Measurements from ENCODE around the gene MPPED1. TPM values are rescaled to one million over a fixed set of nuclear protein-coding genes. Genes with fewer than 3 reads are reported as not detected.

Gene MPPED1
- total RNA-seq, 4 donors from 2014 or later = 0.29 to 6.8 (median 0.80) TPM; not detected in 1

- H3K4me3 ChIP-seq (ENCODE audit: low read depth, poor library complexity, severe bottlenecking) = no peak overlapping the region
- peak in 1 of 2 donors; percentile 58 for DNase-seq (ENCODE audit: low spot score in 2 of 2)
- TF ChIP-seq CTCF (IDR thresholded peaks at IDR 0.05) = no peak
- TF ChIP-seq POLR2A (IDR thresholded peaks at IDR 0.05) = no peak
- intact Hi-C loops (cut with DNase I; ENCODE audit: low total_unique reads) = no loop called here
- 74 to 76% methylated on average over 14 of the region's 14 CpGs for WGBS, 2 donors
Observed at GRCh38 chr22:43550024-43550620, 138.3 kb downstream of the MPPED1 start.

GRCh38 chr22:43550672-43551071 is 138.9 kb downstream of the MPPED1 start:
- peak in 1 of 2 donors; percentile 52 for DNase-seq (ENCODE audit: low spot score in 2 of 2)
- no peak overlapping the region for H3K4me3 ChIP-seq (ENCODE audit: low read depth, poor library complexity, severe bottlenecking)
- TF ChIP-seq POLR2A (IDR thresholded peaks at IDR 0.05) = no peak
- no peak for TF ChIP-seq CTCF (IDR thresholded peaks at IDR 0.05)
- intact Hi-C loops (cut with DNase I; ENCODE audit: low total_unique reads) = no loop called here
- 87 to 90% methylated on average over 6 of the region's 6 CpGs for WGBS, 2 donors

- H3K4me3 ChIP-seq (ENCODE audit: low read depth, poor library complexity, severe bottlenecking) = no peak overlapping the region
- WGBS, 2 donors = 88 to 90% methylated on average over 16 of the region's 16 CpGs
- DNase-seq (ENCODE audit: low spot score in 2 of 2) = peak in 1 of 2 donors; percentile 65
- TF ChIP-seq POLR2A (IDR thresholded peaks at IDR 0.05) (no peak), CTCF (IDR thresholded peaks at IDR 0.05) (no peak)
- intact Hi-C loops (cut with DNase I; ENCODE audit: low total_unique reads) = no loop called here
Observed at GRCh38 chr22:43553451-43554258, 141.8 kb downstream of the MPPED1 start.

GRCh38 chr22:43554259-43554636 is 142.4 kb downstream of the MPPED1 start:
- no peak for TF ChIP-seq CTCF (IDR thresholded peaks at IDR 0.05)
- no peak for TF ChIP-seq POLR2A (IDR thresholded peaks at IDR 0.05)
- intact Hi-C loops (cut with DNase I; ENCODE audit: low total_unique reads) = no loop called here
- no peak for DNase-seq (ENCODE audit: low spot score in 2 of 2)
- WGBS, 2 donors = 81 to 94% methylated on average over 6 of the region's 6 CpGs
- H3K4me3 ChIP-seq (ENCODE audit: low read depth, poor library complexity, severe bottlenecking) = no peak overlapping the region

GRCh38 chr22:43554694-43555365 is 143.0 kb downstream of the MPPED1 start:
- 90 to 92% methylated on average over 17 of the region's 17 CpGs for WGBS, 2 donors
- intact Hi-C loops (cut with DNase I; ENCODE audit: low total_unique reads) = no loop called here

More at GRCh38 chr22:43554694-43555365, 143.0 kb downstream of the MPPED1 start:
- DNase-seq (ENCODE audit: low spot score in 2 of 2) = no peak
- no peak overlapping the region for H3K4me3 ChIP-seq (ENCODE audit: low read depth, poor library complexity, severe bottlenecking)
- TF ChIP-seq POLR2A (IDR thresholded peaks at IDR 0.05) (no peak), CTCF (IDR thresholded peaks at IDR 0.05) (no peak)
